GM18907 (cell line): Measurements from ENCODE around the gene ALPI.
"Not testable (repeated sequence)": the region's sequence is repeated elsewhere in the genome, so short reads cannot be mapped to it uniquely, and the experiment has no call there.

ENCODE experiments used
- ATAC-seq: cut with Tn5 transposase; IDR thresholded peaks from one replicate; pipeline ENCODE4 v1.9.1; 2021; ENCODE audit warnings: mild to moderate bottlenecking, moderate library complexity; ENCODE audit not compliant: unreplicated experiment

The ALPI gene

GRCh38 chr2:232455426-232456255, at the start of gene ALPI:
TSS of gene ALPI (plus strand) at chr2:232456153. CDS start at chr2:232456200, 47 bp downstream.
- ATAC-seq, result no peak

GRCh38 chr2:232406556-232407310, 49.2 kb upstream of the ALPI start, which contains the start of gene ALPG:
TSS of gene ALPG (plus strand) at chr2:232406844. CDS start at chr2:232406895, 51 bp downstream.
- ATAC-seq, result no peak

- ATAC-seq, result not testable (repeated sequence)
Measured at GRCh38 chr2:232407428-232408150, 48.4 kb upstream of the ALPI start.

- ATAC-seq, result not testable (repeated sequence)
Measured at GRCh38 chr2:232408269-232408668, 47.7 kb upstream of the ALPI start.

- not testable (repeated sequence) for ATAC-seq
Measured at GRCh38 chr2:232409617-232410016, 46.3 kb upstream of the ALPI start.

- ATAC-seq, result no peak
Measured at GRCh38 chr2:232410238-232410900, 45.6 kb upstream of the ALPI start.

- no peak for ATAC-seq
Measured at GRCh38 chr2:232411901-232412629, 43.9 kb upstream of the ALPI start.

- ATAC-seq, result no peak
Measured at GRCh38 chr2:232412986-232413385, 43.0 kb upstream of the ALPI start.

GRCh38 chr2:232415138-232415690, 40.7 kb upstream of the ALPI start:
- ATAC-seq, result no peak

- ATAC-seq, result no peak
Measured at GRCh38 chr2:232415736-232416520, 40.0 kb upstream of the ALPI start.

GRCh38 chr2:232416521-232417470, 39.2 kb upstream of the ALPI start:
- no peak for ATAC-seq

- no peak for ATAC-seq
Measured at GRCh38 chr2:232417489-232417888, 38.5 kb upstream of the ALPI start.

GRCh38 chr2:232418056-232418455, 37.9 kb upstream of the ALPI start:
- no peak for ATAC-seq

- ATAC-seq, result no peak
Measured at GRCh38 chr2:232418466-232419244, 37.3 kb upstream of the ALPI start.

GRCh38 chr2:232419245-232420072, 36.5 kb upstream of the ALPI start:
- ATAC-seq, result no peak

- no peak for ATAC-seq
Measured at GRCh38 chr2:232420073-232420454, 35.9 kb upstream of the ALPI start.
